GM23248 (cell line): ENCODE measurements around the gene TRAF4. TPM values are rescaled to one million over a fixed set of nuclear protein-coding genes. Genes with fewer than 3 reads are reported as not detected.

Experiments used
- DNase-seq: peaks from one replicate; pipeline ENCODE4 v3.0.0-alpha.2; 2015
- H2AFZ ChIP-seq: fragments of 200-600 bp; sonication (generic); 2 replicates; pipeline ENCODE4 v1.6.1; 2016; ENCODE audit warnings: antibody characterized with exemption
- H3F3A ChIP-seq: fragments of 200-600 bp; sonication (generic); 2 replicates; pipeline ENCODE4 v1.6.1; 2016; ENCODE audit warnings: mild to moderate bottlenecking, antibody characterized with exemption, mixed run types; ENCODE audit not compliant: insufficient read depth
- H3K27ac ChIP-seq: fragments of 200-600 bp; sonication (generic); 2 replicates; pipeline ENCODE4 v1.5.1; 2016; ENCODE audit warnings: mild to moderate bottlenecking
- H3K27me3 ChIP-seq: fragments of 200-600 bp; sonication (generic); replicated peaks from 2 replicates; pipeline ENCODE4 v1.6.1; 2016; ENCODE audit warnings: mild to moderate bottlenecking; ENCODE audit not compliant: insufficient read depth
- H3K36me3 ChIP-seq: fragments of 200-600 bp; sonication (generic); 2 replicates; pipeline ENCODE4 v1.6.1; 2016; ENCODE audit warnings: low read depth, mild to moderate bottlenecking
- H3K4me1 ChIP-seq: fragments of 200-600 bp; sonication (generic); 2 replicates; pipeline ENCODE4 v1.6.1; 2016; ENCODE audit warnings: mild to moderate bottlenecking; ENCODE audit not compliant: insufficient read depth
- H3K4me2 ChIP-seq: fragments of 200-600 bp; sonication (generic); one replicate; pipeline ENCODE4 v1.6.1; 2016; ENCODE audit warnings: mild to moderate bottlenecking; ENCODE audit not compliant: unreplicated experiment
- H3K4me3 ChIP-seq: fragments of 200-600 bp; sonication (generic); 2 replicates; pipeline ENCODE4 v1.5.1; 2016; ENCODE audit warnings: mild to moderate bottlenecking
- H3K79me2 ChIP-seq: fragments of 200-600 bp; sonication (generic); 2 replicates; pipeline ENCODE4 v1.6.1; 2016; ENCODE audit warnings: mild to moderate bottlenecking; ENCODE audit not compliant: insufficient read depth
- H3K9ac ChIP-seq: fragments of 200-600 bp; sonication (generic); 2 replicates; pipeline ENCODE4 v1.6.1; 2016; ENCODE audit warnings: mild to moderate bottlenecking
- H3K9me2 ChIP-seq: fragments of 200-600 bp; sonication (generic); 2 replicates; pipeline ENCODE4 v1.6.1; 2016; ENCODE audit warnings: mixed run types, mild to moderate bottlenecking, moderate library complexity; ENCODE audit not compliant: insufficient read depth
- H3K9me3 ChIP-seq: fragments of 200-600 bp; sonication (generic); one replicate; pipeline ENCODE4 v1.6.1; 2017; ENCODE audit warnings: low read depth
- H4K20me1 ChIP-seq: fragments of 200-600 bp; sonication (generic); 2 replicates; pipeline ENCODE4 v1.6.0; 2016; ENCODE audit not compliant: insufficient read depth
- EZH2 ChIP-seq: fragments of 200-600 bp; sonication (generic); IDR thresholded peaks from 2 replicates; pipeline ENCODE4 v1.6.1; 2018; ENCODE audit warnings: antibody characterized with exemption, mild to moderate bottlenecking; ENCODE audit not compliant: insufficient read depth, poor library complexity, severe bottlenecking
- EZH2phosphoT487 ChIP-seq: fragments of 200-600 bp; sonication (generic); IDR thresholded peaks from 2 replicates; pipeline ENCODE4 v1.6.1; 2018; ENCODE audit warnings: antibody characterized with exemption, moderate library complexity, mild to moderate bottlenecking, low read depth; ENCODE audit not compliant: insufficient read depth
- WGBS, 2 experiments: methylation state at CpG; one replicate each; pipeline ENCODE4 v1.1.6; 2015 to 2017; ENCODE audit warnings: low lambda C conversion rate in 2 of 2, low coverage in 1 of 2; ENCODE audit errors: missing lambda C conversion rate in 2 of 2; 5-methylcytosine and 5-hydroxymethylcytosine counted together
- in situ Hi-C: fragments of 300-500 bp; cut with MboI; formaldehyde crosslinking; loops from 2 replicates; pipeline ENCODE4 v1.15.0; 2020
- polyA plus RNA-seq: library from polyadenylated mRNA; unstranded; fragments of >200 nt; fragmentation: Nextera tagmentation; extraction: Ambion mirVana; gene quantifications from 2 replicates; pipeline ENCODE4 v1.2.1, GENCODE V29; 2016
- total RNA-seq: library from RNA; depleted of rRNA; stranded (reverse); fragments of >200 nt; shearing (Covaris generic); gene quantifications from 2 replicates; pipeline ENCODE4 v1.2.3, GENCODE V29; 2014

TRAF4 gene
- total and polyA plus RNA-seq, 2 experiments from 2014 or later, result 23.5 to 30.3 TPM

DNA sequence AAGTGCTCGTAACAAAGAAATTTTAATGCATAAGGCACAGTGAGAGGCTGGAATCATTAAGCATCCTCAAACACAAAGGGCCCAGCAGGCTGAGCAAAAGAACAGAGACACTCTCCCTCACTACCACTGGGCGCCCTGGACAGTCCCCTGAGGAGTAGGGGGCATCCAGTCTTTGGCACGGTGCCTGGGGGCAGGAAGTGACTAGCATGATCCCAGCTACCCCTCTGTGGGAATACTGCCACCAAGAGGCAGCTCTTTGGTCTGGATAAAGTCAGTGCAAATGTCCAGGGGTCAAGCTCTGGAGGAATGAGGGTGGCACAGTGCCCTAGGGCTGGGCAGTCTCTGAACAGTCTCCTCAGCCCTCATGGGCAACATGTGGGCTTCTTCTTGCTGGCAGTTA, 29.5 kb upstream of the TRAF4 start:
- WGBS, 2 experiments, result 67 to 70% methylated on average over 3 of the region's 3 CpGs

DNA sequence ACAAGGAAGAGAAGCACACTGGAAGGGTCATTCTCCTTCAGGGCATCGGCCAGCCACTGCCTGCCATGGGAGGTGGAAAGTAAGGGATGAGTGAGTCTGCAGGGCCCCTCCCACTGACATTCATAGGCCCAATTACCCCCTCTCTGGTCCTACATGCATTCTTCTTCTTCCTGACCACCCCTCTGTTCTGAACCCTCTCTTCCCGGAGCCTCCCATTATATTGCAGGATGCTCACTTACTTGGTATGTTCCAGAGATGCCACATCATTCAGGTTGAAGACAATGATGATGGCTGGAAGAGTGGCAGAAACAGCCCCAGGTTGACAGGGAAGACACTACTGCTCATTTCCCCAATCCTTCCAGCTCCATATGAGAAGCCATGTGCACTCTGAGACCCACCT, 28.6 kb upstream of the TRAF4 start:
- WGBS, 2 experiments, result 89 to 100% methylated on average over 2 of the region's 2 CpGs
- Histone ChIP-seq H3K4me2 (no peak overlapping the region), H2AFZ (no peak overlapping the region), H3K9me2 (no peaks in the 10 kb centered on the region), H3K9me3 (no peaks in the 10 kb centered on the region), H3K36me3 (0 out of 2 replicates have a peak, but pooled peaks cover 12% of the 10 kb centered on the region), H3K27me3 (no peaks in the 10 kb centered on the region), H3K4me3 (no peak overlapping the region), H3K79me2 (peaks cover 32% of the 10 kb centered on the region), H3K27ac (no peak overlapping the region), H3K4me1 (peaks cover 18% of the 10 kb centered on the region), H3K9ac (no peak overlapping the region), H4K20me1 (no peaks in the 10 kb centered on the region), H3F3A (peaks cover 22% of the 10 kb centered on the region)
- TF ChIP-seq EZH2phosphoT487 (no peak), EZH2 (no peak)
- DNase-seq, result no peak
- in situ Hi-C loops, result no loop called here

More for the DNA sequence above, 29.5 kb upstream of the TRAF4 start:
- Histone ChIP-seq H3K9me2 (no peaks in the 10 kb centered on the region), H3K9ac (no peak overlapping the region), H3K4me3 (no peak overlapping the region), H3K4me1 (peaks cover 18% of the 10 kb centered on the region), H4K20me1 (no peaks in the 10 kb centered on the region), H3K79me2 (peaks cover 28% of the 10 kb centered on the region), H2AFZ (no peak overlapping the region), H3K36me3 (0 out of 2 replicates have a peak, but pooled peaks cover 12% of the 10 kb centered on the region), H3K4me2 (no peak overlapping the region), H3K27me3 (no peaks in the 10 kb centered on the region), H3F3A (peaks cover 27% of the 10 kb centered on the region), H3K9me3 (no peaks in the 10 kb centered on the region), H3K27ac (no peak overlapping the region)
- TF ChIP-seq EZH2phosphoT487 (no peak), EZH2 (no peak)
- no peak for DNase-seq
- in situ Hi-C loops, result no loop called here

DNA sequence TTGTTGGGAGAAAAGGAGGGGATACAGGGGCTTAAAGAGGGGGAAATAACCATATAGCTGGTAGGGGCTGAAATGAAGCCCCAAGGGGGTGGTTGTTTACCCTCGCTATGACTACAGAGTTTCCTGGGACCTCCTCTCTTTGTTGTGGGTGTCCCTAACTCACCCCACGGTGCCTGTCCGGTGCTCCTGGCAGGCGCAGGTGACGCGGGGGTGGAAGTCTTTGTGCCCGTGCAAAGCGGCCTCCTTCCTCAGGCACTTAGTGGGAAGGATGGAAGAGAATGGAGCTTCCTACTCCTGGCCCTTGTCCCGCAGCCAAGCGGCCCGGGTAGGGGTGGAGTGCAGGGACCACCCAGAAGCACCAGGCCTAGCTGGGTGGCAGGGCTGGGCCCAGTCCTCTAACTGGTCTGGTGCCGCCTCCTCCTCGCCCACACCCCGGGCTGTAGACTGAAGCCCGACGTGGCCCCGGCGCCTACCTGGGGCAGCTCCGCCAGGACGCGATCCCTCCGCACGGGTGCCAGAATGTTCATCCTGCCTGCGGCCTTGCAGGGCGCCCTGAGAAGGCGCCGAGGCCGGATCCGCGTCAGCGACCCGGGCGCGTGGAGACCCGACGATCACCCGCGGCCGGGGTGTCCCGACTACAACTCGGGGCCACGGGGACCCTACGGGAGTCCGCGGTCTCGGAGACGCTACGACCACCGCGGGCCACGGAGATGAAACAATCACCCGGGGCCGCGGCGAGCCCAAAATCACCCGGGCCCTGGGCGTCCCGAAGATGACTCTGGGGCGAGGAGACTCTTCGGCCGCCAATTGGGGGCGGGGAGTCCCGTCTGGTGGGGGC, 26.9 kb upstream of the TRAF4 start:
- TF ChIP-seq EZH2 (no peak), EZH2phosphoT487 (no peak)
- H3K9me3 ChIP-seq, result no peaks in the 10 kb centered on the region
- DNase-seq, result peak; percentile 73
- H3K27me3 ChIP-seq, result no peaks in the 10 kb centered on the region
- H3F3A ChIP-seq, result peaks cover 31% of the 10 kb centered on the region
- H3K4me1 ChIP-seq, result peaks cover 21% of the 10 kb centered on the region
- H3K4me3 ChIP-seq, result peak overlapping the region; percentile 83
- peak overlapping the region; percentile 53 for H2AFZ ChIP-seq
- no peaks in the 10 kb centered on the region for H4K20me1 ChIP-seq
- in situ Hi-C loops, result no loop called here
- H3K79me2 ChIP-seq, result peaks cover 50% of the 10 kb centered on the region
- H3K27ac ChIP-seq, result peak overlapping the region; percentile 87
- no peaks in the 10 kb centered on the region for H3K9me2 ChIP-seq
- peak overlapping the region; percentile 93 for H3K4me2 ChIP-seq
- peak overlapping the region; percentile 93 for H3K9ac ChIP-seq
- 2% methylated on average over 50 to 61 of the region's 63 CpGs for WGBS, 2 experiments
- H3K36me3 ChIP-seq, result peaks cover 24% of the 10 kb centered on the region; the same call in 1 of the 2 replicates

DNA sequence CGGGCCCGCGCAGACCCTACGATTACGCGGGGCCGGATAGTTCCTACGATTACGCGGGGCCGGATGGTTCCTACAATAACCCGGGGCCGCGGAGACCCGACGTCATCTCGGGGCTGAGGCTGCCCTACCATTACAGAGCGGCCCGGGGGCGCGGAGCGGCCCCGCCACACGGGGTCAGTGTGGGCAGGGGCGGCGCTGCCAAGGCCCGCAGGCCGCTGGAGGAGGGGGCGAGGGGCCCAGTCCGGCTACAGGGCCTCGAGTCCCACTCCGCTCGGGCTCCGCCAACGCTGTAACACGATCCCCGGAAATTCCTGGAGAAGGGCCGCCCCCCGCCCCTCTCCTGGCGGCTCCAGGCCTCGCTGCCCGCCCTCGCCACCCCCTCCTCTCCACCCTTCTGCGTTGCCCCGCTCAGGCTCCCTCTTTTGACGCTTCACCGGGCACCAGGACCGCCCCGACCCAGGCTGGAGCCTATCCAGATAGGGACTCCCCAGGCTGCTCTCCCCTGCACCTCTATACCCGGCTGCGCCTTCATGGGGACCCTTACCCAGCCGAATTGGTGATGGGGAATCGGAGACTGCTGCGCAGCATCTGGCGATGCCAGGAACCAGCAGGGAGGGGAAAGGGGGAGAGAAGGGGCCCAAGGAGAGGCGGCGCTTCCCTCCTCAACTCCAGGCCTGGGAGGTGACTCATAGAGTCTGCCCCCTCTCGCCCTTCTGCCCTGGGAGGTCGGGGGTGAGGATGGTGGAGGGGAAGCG, 26.1 kb upstream of the TRAF4 start, which contains the start of gene RAB34:
Gene RAB34 (minus strand): TSS at position 291 of the 755 bp plus-strand sequence. CDS start 602 bp downstream, outside the sequence.
- H3K79me2 ChIP-seq, result peaks cover 58% of the 10 kb centered on the region
- H3K9ac ChIP-seq, result peak within 1 kb of the TSS; percentile 93
- H3K9me2 ChIP-seq, result no peaks in the 10 kb centered on the region
- TF ChIP-seq EZH2, result no peak
- TF ChIP-seq EZH2phosphoT487, result no peak
- peak within 1 kb of the TSS; percentile 93 for H3K4me2 ChIP-seq
- H3K27me3 ChIP-seq, result no peaks in the 10 kb centered on the region
- peaks cover 31% of the 10 kb centered on the region for H3F3A ChIP-seq
- H3K36me3 ChIP-seq, result peaks cover 29% of the 10 kb centered on the region; the same call in 1 of the 2 replicates
- peak within 1 kb of the TSS; percentile 75 for H2AFZ ChIP-seq
- in situ Hi-C loops, result no loop called here
- 1 to 3% methylated on average over 42 to 55 of the region's 60 CpGs for WGBS, 2 experiments
- no peaks in the 10 kb centered on the region for H4K20me1 ChIP-seq
- peak within 1 kb of the TSS; percentile 87 for H3K27ac ChIP-seq
- DNase-seq, result peak; percentile 89
- H3K9me3 ChIP-seq, result no peaks in the 10 kb centered on the region
- H3K4me1 ChIP-seq, result peaks cover 24% of the 10 kb centered on the region
- peak within 1 kb of the TSS; percentile 83 for H3K4me3 ChIP-seq
